Daoy (cell line): Measurements from ENCODE around the gene BIN1. TPM values are rescaled to one million over a fixed set of nuclear protein-coding genes. Genes with fewer than 3 reads are reported as not detected.

Experiments
- DNase-seq: peaks from one replicate; pipeline ENCODE4 v3.0.0-alpha.2; 2015; ENCODE audit warnings: low read depth
- total RNA-seq: library from RNA; depleted of rRNA; stranded (reverse); fragments of >200 nt; shearing (Covaris generic); gene quantifications from 2 replicates; pipeline ENCODE4 v1.2.3, GENCODE V29; 2014

BIN1 gene
- total RNA-seq, 1 experiment from 2014 or later, result 74.2 TPM

- DNase-seq, result no peak
These were observed 48.6 kb downstream of the BIN1 start for GRCh38 chr2:127058246-127058953.

- DNase-seq, result no peak
These were observed 49.3 kb downstream of the BIN1 start for GRCh38 chr2:127057371-127058245.

- DNase-seq, result no peak
These were observed 50.2 kb downstream of the BIN1 start for GRCh38 chr2:127056631-127057370.

- DNase-seq, result no peak
These were observed 50.9 kb downstream of the BIN1 start for GRCh38 chr2:127056086-127056485.

GRCh38 chr2:127055786-127056076, 51.2 kb downstream of the BIN1 start:
- no peak for DNase-seq

GRCh38 chr2:127054996-127055785, 51.8 kb downstream of the BIN1 start:
- DNase-seq, result no peak

GRCh38 chr2:127054604-127054930, 52.4 kb downstream of the BIN1 start:
- DNase-seq, result no peak

GRCh38 chr2:127053731-127054603, 53.0 kb downstream of the BIN1 start:
- DNase-seq, result no peak

GRCh38 chr2:127052771-127053691, 53.9 kb downstream of the BIN1 start:
- DNase-seq, result no peak

- no peak for DNase-seq
These were observed 54.7 kb downstream of the BIN1 start for GRCh38 chr2:127052057-127052770.

GRCh38 chr2:127051116-127052056, 55.6 kb downstream of the BIN1 start:
- DNase-seq, result no peak

GRCh38 chr2:127050803-127051115, 56.2 kb downstream of the BIN1 start:
- no peak for DNase-seq

- DNase-seq, result peak; percentile 70
These were observed 56.8 kb downstream of the BIN1 start for GRCh38 chr2:127049927-127050802.

- DNase-seq, result no peak
These were observed 57.7 kb downstream of the BIN1 start for GRCh38 chr2:127048969-127049897.

- DNase-seq, result no peak
These were observed 58.4 kb downstream of the BIN1 start for GRCh38 chr2:127048618-127048935.
